SK-N-MC (cell line): ENCODE data around the gene TPP1.

Experiments
- DNase-seq: peaks from one replicate; pipeline ENCODE4 v3.0.0-alpha.2; 2011; ENCODE audit warnings: low read depth, low spot score
- H3K27ac ChIP-seq: fragments of 200-600 bp; sonication (generic); 2 replicates; pipeline ENCODE4 v1.5.1; 2016; ENCODE audit warnings: mixed run types
- H3K36me3 ChIP-seq: fragments of 200-600 bp; sonication (generic); 2 replicates; pipeline ENCODE4 v1.6.1; 2017; ENCODE audit warnings: antibody characterized with exemption, low read length, mixed read lengths; ENCODE audit not compliant: insufficient read depth
- H3K4me3 ChIP-seq: fragments of 200-600 bp; sonication (generic); 2 replicates; pipeline ENCODE4 v1.5.1; 2016
- H3K9ac ChIP-seq: fragments of 200-600 bp; sonication (generic); 2 replicates; pipeline ENCODE4 v1.8.0; 2017; ENCODE audit warnings: mixed run types, mixed read lengths; ENCODE audit not compliant: insufficient read length
- H3K9me3 ChIP-seq: fragments of 200-600 bp; sonication (generic); 2 replicates; pipeline ENCODE4 v1.6.1; 2017; ENCODE audit warnings: low read depth, mild to moderate bottlenecking, antibody characterized with exemption, low read length, moderate library complexity, mixed read lengths
- EZH2 ChIP-seq: fragments of 200-600 bp; sonication (generic); IDR thresholded peaks from one replicate; pipeline ENCODE4 v1.6.1; 2017; ENCODE audit warnings: antibody characterized with exemption
- FOXP2 ChIP-seq: optimal IDR thresholded peaks from 2 replicates; pipeline ENCODE3; 2011; ENCODE audit warnings: mild to moderate bottlenecking, moderate library complexity; ENCODE audit not compliant: insufficient read depth; ENCODE audit errors: extremely low read length, control extremely low read depth
- POLR2AphosphoS5 ChIP-seq: IDR thresholded peaks from 2 replicates; pipeline ENCODE4 v1.6.1; 2012; ENCODE audit warnings: mild to moderate bottlenecking, low read depth, low read length, borderline replicate concordance

The TPP1 gene

GRCh38 chr11:6656936-6657335 lies 37.7 kb upstream of the TPP1 start:
- Histone ChIP-seq H3K27ac (peak overlapping the region; percentile 46; the same call in 1 of the 2 replicates), H3K9ac (peak overlapping the region; percentile 72), H3K4me3 (peak overlapping the region; percentile 86), H3K9me3 (no peaks in the 10 kb centered on the region), H3K36me3 (no peaks in the 10 kb centered on the region)
- no peak for TF ChIP-seq FOXP2
- TF ChIP-seq POLR2AphosphoS5 = no peak
- no peak for TF ChIP-seq EZH2
- no peak for DNase-seq

GRCh38 chr11:6656584-6656915 lies 37.3 kb upstream of the TPP1 start:
- TF ChIP-seq EZH2 (no peak), FOXP2 (no peak), POLR2AphosphoS5 (no peak)
- no peak for DNase-seq
- Histone ChIP-seq H3K9ac (peak overlapping the region; percentile 72), H3K27ac (peak overlapping the region; percentile 46; the same call in 1 of the 2 replicates), H3K9me3 (no peaks in the 10 kb centered on the region), H3K4me3 (peak overlapping the region; percentile 86), H3K36me3 (0 out of 2 replicates have a peak, but pooled peaks cover 2% of the 10 kb centered on the region)

GRCh38 chr11:6655790-6656583 lies 36.8 kb upstream of the TPP1 start, which contains the start of gene DCHS1:
Gene DCHS1 (minus strand): TSS chr11:6655809. CDS start chr11:6641613, 14,196 bp downstream.
- no peak for DNase-seq
- Histone ChIP-seq H3K36me3 (0 out of 2 replicates have a peak, but pooled peaks cover 3% of the 10 kb centered on the region), H3K9me3 (no peaks in the 10 kb centered on the region), H3K9ac (peak within 1 kb of the TSS; percentile 81), H3K4me3 (peak within 1 kb of the TSS; percentile 93), H3K27ac (peak within 1 kb of the TSS; percentile 60; the same call in 1 of the 2 replicates)
- TF ChIP-seq POLR2AphosphoS5 = 0 out of 2 replicates have a peak, but pooled peaks have one; percentile 31
- no peak for TF ChIP-seq EZH2
- no peak for TF ChIP-seq FOXP2

- DNase-seq = no peak
- Histone ChIP-seq H3K4me3 (peak overlapping the region; percentile 93), H3K36me3 (peaks cover 6% of the 10 kb centered on the region; the same call in 1 of the 2 replicates), H3K27ac (no peak overlapping the region; the same call in 1 of the 2 replicates), H3K9me3 (no peaks in the 10 kb centered on the region), H3K9ac (peak overlapping the region; percentile 81)
- TF ChIP-seq POLR2AphosphoS5 = no peak
- TF ChIP-seq FOXP2 = no peak
- no peak for TF ChIP-seq EZH2
Observed at GRCh38 chr11:6655020-6655789, 36.0 kb upstream of the TPP1 start.

- Histone ChIP-seq H3K27ac (no peak overlapping the region; the same call in 1 of the 2 replicates), H3K4me3 (peak overlapping the region; percentile 93), H3K36me3 (peaks cover 8% of the 10 kb centered on the region; the same call in 1 of the 2 replicates), H3K9me3 (no peaks in the 10 kb centered on the region), H3K9ac (peak overlapping the region; percentile 81)
- no peak for DNase-seq
- no peak for TF ChIP-seq POLR2AphosphoS5
- no peak for TF ChIP-seq FOXP2
- TF ChIP-seq EZH2 = no peak
Observed at GRCh38 chr11:6654281-6655019, 35.2 kb upstream of the TPP1 start.

- TF ChIP-seq FOXP2 (no peak), POLR2AphosphoS5 (no peak), EZH2 (no peak)
- DNase-seq = no peak
Observed at GRCh38 chr11:6653656-6654055, 34.4 kb upstream of the TPP1 start.

GRCh38 chr11:6653097-6653496 lies 33.9 kb upstream of the TPP1 start:
- DNase-seq = no peak
- TF ChIP-seq POLR2AphosphoS5 = no peak
- TF ChIP-seq EZH2 = no peak
- TF ChIP-seq FOXP2 = no peak

More at GRCh38 chr11:6653656-6654055, 34.4 kb upstream of the TPP1 start:
- Histone ChIP-seq H3K27ac (peak overlapping the region; percentile 65; the same call in 1 of the 2 replicates), H3K9me3 (no peaks in the 10 kb centered on the region), H3K36me3 (peaks cover 10% of the 10 kb centered on the region), H3K9ac (no peak overlapping the region), H3K4me3 (peak overlapping the region; percentile 93)

GRCh38 chr11:6652182-6652581 lies 33.0 kb upstream of the TPP1 start:
- peaks cover 10% of the 10 kb centered on the region for H3K36me3 ChIP-seq
- H3K4me3 ChIP-seq = peak overlapping the region; percentile 93; the same call in 1 of the 2 replicates
- DNase-seq = no peak
- peak overlapping the region; percentile 65 for H3K27ac ChIP-seq
- no peaks in the 10 kb centered on the region for H3K9me3 ChIP-seq
- peak overlapping the region; percentile 26 for H3K9ac ChIP-seq
- TF ChIP-seq POLR2AphosphoS5 = no peak
- no peak for TF ChIP-seq EZH2
- no peak for TF ChIP-seq FOXP2

More at GRCh38 chr11:6653097-6653496, 33.9 kb upstream of the TPP1 start:
- no peaks in the 10 kb centered on the region for H3K9me3 ChIP-seq
- H3K27ac ChIP-seq = peak overlapping the region; percentile 65; the same call in 1 of the 2 replicates
- peaks cover 10% of the 10 kb centered on the region for H3K36me3 ChIP-seq
- peak overlapping the region; percentile 93 for H3K4me3 ChIP-seq
- H3K9ac ChIP-seq = no peak overlapping the region
